ENCODE data around the gene UBASH3B. TPM values are rescaled to one million over a fixed set of nuclear protein-coding genes. Genes with fewer than 3 reads are reported as not detected.

Gene UBASH3B
- total and polyA plus RNA-seq, 2 donors (not counting 1 experiment from before 2014, with no cell fraction given) = 13.1 to 44.4 TPM

DNA sequence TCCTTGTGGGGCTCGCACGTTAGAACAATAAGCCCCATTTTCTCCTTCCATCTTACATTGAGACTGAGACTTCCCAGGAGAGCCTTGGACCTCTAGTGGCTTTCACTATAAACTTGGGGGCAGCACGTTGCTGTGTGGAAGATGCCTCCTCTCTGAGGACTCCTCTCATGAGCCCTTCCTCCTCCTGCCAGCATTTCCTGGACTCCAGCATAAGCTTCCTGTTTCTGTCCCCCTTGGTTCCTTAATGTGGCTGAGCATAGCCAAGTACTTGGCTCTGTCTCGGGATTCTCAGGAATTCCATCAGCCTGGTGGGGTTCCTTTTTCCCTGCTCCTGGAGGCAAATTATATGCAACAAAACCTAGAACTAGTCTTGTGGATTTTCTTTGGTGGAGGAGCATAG lies 38.8 kb upstream of the UBASH3B start:
- TF ChIP-seq EZH2 (IDR thresholded peaks at IDR 0.05; ENCODE audit: low read length, missing control alignments) (no peak), CTCF (conservative IDR thresholded peaks at IDR 0.05 in 1 of 2, IDR thresholded peaks at IDR 0.05 in 1 of 2; ENCODE audit: low read depth in 1 of 2, low read length in 2 of 2) (no peak)
- Histone ChIP-seq H3K9me3 (ENCODE audit: control insufficient read depth, insufficient read depth, low read depth, low read length) (no peaks in the 10 kb centered on the region), H3K79me2 (ENCODE audit: control insufficient read depth, insufficient read depth, low read length) (no peaks in the 10 kb centered on the region), H3K27me3 (ENCODE audit: control insufficient read depth, insufficient read depth, low read length) (peaks cover 5% of the 10 kb centered on the region), H3K27ac (ENCODE audit: insufficient read depth, low read length) (no peak overlapping the region), H3K4me2 (ENCODE audit: extremely low read depth, insufficient read depth, low read length) (no peak overlapping the region), H3K4me1 (ENCODE audit: control insufficient read depth, extremely low read depth, insufficient read depth, low read length) (no peaks in the 10 kb centered on the region), H2AFZ (ENCODE audit: low read length) (no peak overlapping the region), H4K20me1 (ENCODE audit: control insufficient read depth, extremely low read depth, insufficient read depth, low read length) (no peaks in the 10 kb centered on the region), H3K36me3 (ENCODE audit: control insufficient read depth, insufficient read depth, low read length) (no peaks in the 10 kb centered on the region), H3K4me3 (replicated peaks in 1 of 4; ENCODE audit: control extremely low read depth in 1 of 4, insufficient read depth in 1 of 4, low read depth in 3 of 4, low read length in 4 of 4) (no peak overlapping the region), H3K9ac (ENCODE audit: insufficient read depth, low read length) (no peak overlapping the region)
- no peak for DNase-seq (ENCODE audit: low read depth in 2 of 2)

DNA sequence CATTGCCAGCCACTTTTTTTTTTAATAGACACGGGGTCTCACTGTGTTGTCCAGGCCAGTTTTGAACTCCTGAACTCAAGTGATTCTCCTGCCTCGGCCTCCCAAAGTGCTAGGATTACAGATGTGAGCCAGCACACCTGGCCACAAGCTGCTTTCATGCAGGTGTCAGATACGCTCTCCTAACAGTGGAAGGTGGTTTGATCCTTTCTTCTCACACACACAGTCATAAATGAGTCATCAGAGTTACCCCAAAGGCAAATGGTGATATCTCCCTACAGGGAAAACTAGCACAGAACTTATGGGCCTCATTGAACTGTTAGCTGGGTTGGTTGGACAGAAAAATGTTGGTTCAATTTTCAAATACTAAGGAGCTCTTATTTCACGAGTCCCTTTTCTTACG lies 38.2 kb upstream of the UBASH3B start:
- Histone ChIP-seq H4K20me1 (ENCODE audit: control insufficient read depth, extremely low read depth, insufficient read depth, low read length) (no peaks in the 10 kb centered on the region), H3K9ac (ENCODE audit: insufficient read depth, low read length) (no peak overlapping the region), H3K9me3 (ENCODE audit: control insufficient read depth, insufficient read depth, low read depth, low read length) (no peaks in the 10 kb centered on the region), H3K4me3 (replicated peaks in 1 of 4; ENCODE audit: control extremely low read depth in 1 of 4, insufficient read depth in 1 of 4, low read depth in 3 of 4, low read length in 4 of 4) (no peak overlapping the region), H3K27ac (ENCODE audit: insufficient read depth, low read length) (no peak overlapping the region), H3K4me2 (ENCODE audit: extremely low read depth, insufficient read depth, low read length) (no peak overlapping the region), H3K79me2 (ENCODE audit: control insufficient read depth, insufficient read depth, low read length) (no peaks in the 10 kb centered on the region), H2AFZ (ENCODE audit: low read length) (no peak overlapping the region), H3K36me3 (ENCODE audit: control insufficient read depth, insufficient read depth, low read length) (no peaks in the 10 kb centered on the region), H3K4me1 (ENCODE audit: control insufficient read depth, extremely low read depth, insufficient read depth, low read length) (no peaks in the 10 kb centered on the region), H3K27me3 (ENCODE audit: control insufficient read depth, insufficient read depth, low read length) (peaks cover 5% of the 10 kb centered on the region)
- no peak for DNase-seq (ENCODE audit: low read depth in 2 of 2)
- no peak for TF ChIP-seq EZH2 (IDR thresholded peaks at IDR 0.05; ENCODE audit: low read length, missing control alignments)
- no peak for TF ChIP-seq CTCF (conservative IDR thresholded peaks at IDR 0.05 in 1 of 2, IDR thresholded peaks at IDR 0.05 in 1 of 2; ENCODE audit: low read depth in 1 of 2, low read length in 2 of 2)

GRCh38 chr11:122617926-122618325 lies 37.6 kb upstream of the UBASH3B start:
- no peak overlapping the region for H3K4me3 ChIP-seq (replicated peaks in 1 of 4; ENCODE audit: control extremely low read depth in 1 of 4, insufficient read depth in 1 of 4, low read depth in 3 of 4, low read length in 4 of 4)
- DNase-seq (ENCODE audit: low read depth in 2 of 2) = no peak
- no peaks in the 10 kb centered on the region for H4K20me1 ChIP-seq (ENCODE audit: control insufficient read depth, extremely low read depth, insufficient read depth, low read length)
- no peak overlapping the region for H3K27ac ChIP-seq (ENCODE audit: insufficient read depth, low read length)
- no peak for TF ChIP-seq CTCF (conservative IDR thresholded peaks at IDR 0.05 in 1 of 2, IDR thresholded peaks at IDR 0.05 in 1 of 2; ENCODE audit: low read depth in 1 of 2, low read length in 2 of 2)
- no peak for TF ChIP-seq EZH2 (IDR thresholded peaks at IDR 0.05; ENCODE audit: low read length, missing control alignments)
- H3K4me2 ChIP-seq (ENCODE audit: extremely low read depth, insufficient read depth, low read length) = no peak overlapping the region
- H3K36me3 ChIP-seq (ENCODE audit: control insufficient read depth, insufficient read depth, low read length) = no peaks in the 10 kb centered on the region
- H3K79me2 ChIP-seq (ENCODE audit: control insufficient read depth, insufficient read depth, low read length) = no peaks in the 10 kb centered on the region
- H2AFZ ChIP-seq (ENCODE audit: low read length) = no peak overlapping the region
- H3K4me1 ChIP-seq (ENCODE audit: control insufficient read depth, extremely low read depth, insufficient read depth, low read length) = no peaks in the 10 kb centered on the region
- no peaks in the 10 kb centered on the region for H3K9me3 ChIP-seq (ENCODE audit: control insufficient read depth, insufficient read depth, low read depth, low read length)
- no peak overlapping the region for H3K9ac ChIP-seq (ENCODE audit: insufficient read depth, low read length)
- H3K27me3 ChIP-seq (ENCODE audit: control insufficient read depth, insufficient read depth, low read length) = peaks cover 7% of the 10 kb centered on the region

Data from fibroblast of lung (primary cell).